ENCODE measurements around the gene MROH8. TPM values are rescaled to one million over a fixed set of nuclear protein-coding genes. Genes with fewer than 3 reads are reported as not detected.
"Not testable (repeated sequence)": the region's sequence is repeated elsewhere in the genome, so short reads cannot be mapped to it uniquely, and the experiment has no call there.

Gene MROH8
- total RNA-seq, 4 donors from 2014 or later = 0.54 to 14.0 (median 3.2) TPM

DNA sequence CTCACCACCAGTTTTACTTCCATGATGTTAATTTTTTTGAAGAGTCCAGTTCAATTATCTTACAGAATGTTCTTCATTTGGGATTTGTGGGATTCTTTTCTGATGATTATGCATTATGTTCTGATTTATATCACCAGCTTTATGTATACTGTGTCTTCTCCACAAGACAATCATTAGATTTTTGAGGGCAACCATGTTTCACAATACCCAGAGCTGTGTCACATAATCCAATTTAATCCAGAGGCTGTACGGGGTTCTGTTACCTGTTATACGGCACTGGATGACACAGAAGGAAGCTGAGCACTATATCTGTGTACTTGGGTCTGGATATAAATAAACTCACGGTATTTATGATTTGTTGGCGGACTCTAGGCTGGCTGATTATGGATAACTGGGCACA, 41.8 kb downstream of the MROH8 start:
- no peak for DNase-seq
- Histone ChIP-seq H3K4me3 (no peak overlapping the region), H3K36me3 (no peaks in the 10 kb centered on the region), H3K4me1 (no peaks in the 10 kb centered on the region), H3K27me3 (no peaks in the 10 kb centered on the region), H3K9me3 (no peaks in the 10 kb centered on the region), H3K27ac (no peak overlapping the region)
- TF ChIP-seq, protein P1, sequence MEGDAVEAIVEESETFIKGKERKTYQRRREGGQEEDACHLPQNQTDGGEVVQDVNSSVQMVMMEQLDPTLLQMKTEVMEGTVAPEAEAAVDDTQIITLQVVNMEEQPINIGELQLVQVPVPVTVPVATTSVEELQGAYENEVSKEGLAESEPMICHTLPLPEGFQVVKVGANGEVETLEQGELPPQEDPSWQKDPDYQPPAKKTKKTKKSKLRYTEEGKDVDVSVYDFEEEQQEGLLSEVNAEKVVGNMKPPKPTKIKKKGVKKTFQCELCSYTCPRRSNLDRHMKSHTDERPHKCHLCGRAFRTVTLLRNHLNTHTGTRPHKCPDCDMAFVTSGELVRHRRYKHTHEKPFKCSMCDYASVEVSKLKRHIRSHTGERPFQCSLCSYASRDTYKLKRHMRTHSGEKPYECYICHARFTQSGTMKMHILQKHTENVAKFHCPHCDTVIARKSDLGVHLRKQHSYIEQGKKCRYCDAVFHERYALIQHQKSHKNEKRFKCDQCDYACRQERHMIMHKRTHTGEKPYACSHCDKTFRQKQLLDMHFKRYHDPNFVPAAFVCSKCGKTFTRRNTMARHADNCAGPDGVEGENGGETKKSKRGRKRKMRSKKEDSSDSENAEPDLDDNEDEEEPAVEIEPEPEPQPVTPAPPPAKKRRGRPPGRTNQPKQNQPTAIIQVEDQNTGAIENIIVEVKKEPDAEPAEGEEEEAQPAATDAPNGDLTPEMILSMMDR (IDR thresholded peaks at IDR 0.05) = no peak
- no peak for TF ChIP-seq POLR2A (IDR thresholded peaks at IDR 0.05)

DNA sequence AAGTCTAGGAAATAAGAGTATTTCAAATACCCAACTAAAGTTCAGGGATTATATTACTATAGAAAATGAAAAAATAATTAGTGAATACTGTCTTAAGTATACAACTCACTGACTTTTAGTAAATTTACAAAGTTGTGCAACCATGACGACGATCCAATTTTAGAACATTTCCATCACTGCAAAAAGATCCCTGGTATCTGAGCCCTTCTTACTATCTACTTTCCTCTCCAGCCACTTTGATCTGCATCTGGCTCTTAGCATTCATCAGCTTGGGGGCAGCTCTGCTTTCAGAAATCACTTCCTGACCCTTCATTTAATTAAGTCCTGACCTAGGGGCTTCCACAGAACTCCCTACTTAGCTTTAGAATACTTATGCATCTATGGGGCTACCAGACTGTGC, 45.4 kb downstream of the MROH8 start:
- Histone ChIP-seq H3K27me3 (no peaks in the 10 kb centered on the region), H3K4me1 (no peaks in the 10 kb centered on the region), H3K27ac (no peak overlapping the region), H3K36me3 (no peaks in the 10 kb centered on the region), H3K4me3 (no peak overlapping the region), H3K9me3 (no peaks in the 10 kb centered on the region)
- DNase-seq = no peak
- TF ChIP-seq, protein P1 (IDR thresholded peaks at IDR 0.05) = no peak
- TF ChIP-seq POLR2A (IDR thresholded peaks at IDR 0.05) = no peak

DNA sequence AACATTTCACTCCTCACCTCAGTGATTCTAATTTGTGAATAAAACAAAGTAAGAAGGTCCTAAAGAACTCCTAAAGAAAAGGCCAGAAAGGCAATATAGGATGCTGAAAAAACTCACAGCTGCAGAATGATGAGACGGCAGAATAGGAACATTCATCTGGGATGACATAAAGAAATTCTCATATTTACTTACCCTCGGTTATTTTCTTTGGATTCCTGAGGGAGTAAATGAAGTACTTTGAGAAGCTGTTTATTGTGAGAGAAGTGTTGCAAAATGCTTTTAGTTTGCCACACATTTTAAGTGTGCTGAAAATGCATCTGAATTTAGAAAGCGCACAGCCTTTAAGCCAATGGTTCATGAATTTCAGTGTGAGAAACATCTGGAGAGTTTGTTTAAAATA, 47.9 kb downstream of the MROH8 start:
- Histone ChIP-seq H3K27me3 (no peaks in the 10 kb centered on the region), H3K4me3 (no peak overlapping the region), H3K9me3 (no peaks in the 10 kb centered on the region), H3K36me3 (no peaks in the 10 kb centered on the region), H3K27ac (no peak overlapping the region), H3K4me1 (no peaks in the 10 kb centered on the region)
- TF ChIP-seq POLR2A (IDR thresholded peaks at IDR 0.05) = no peak
- TF ChIP-seq, protein P1 (IDR thresholded peaks at IDR 0.05) = no peak
- no peak for DNase-seq

DNA sequence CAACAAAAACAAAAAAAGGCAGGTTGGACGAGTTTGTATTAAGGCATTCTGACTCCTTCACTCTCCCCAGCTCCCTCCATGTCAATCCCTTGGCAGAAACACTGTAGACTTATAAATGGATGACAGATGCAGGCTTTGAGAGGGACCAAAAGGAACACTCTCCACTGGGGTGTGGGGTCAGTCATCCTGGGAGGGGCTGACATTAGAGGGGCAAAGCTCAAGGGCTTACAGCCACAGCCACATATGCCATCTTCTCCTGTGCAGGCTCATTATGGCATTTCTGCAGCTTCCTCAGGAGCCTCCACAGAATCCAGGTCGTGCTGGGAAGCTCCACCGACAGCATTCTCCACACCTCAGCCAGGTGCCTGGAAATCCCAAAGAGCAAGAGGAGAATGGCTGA, 50.5 kb downstream of the MROH8 start:
- H3K27me3 ChIP-seq = no peaks in the 10 kb centered on the region
- no peaks in the 10 kb centered on the region for H3K4me1 ChIP-seq
- no peaks in the 10 kb centered on the region for H3K9me3 ChIP-seq
- no peak for DNase-seq
- no peak for TF ChIP-seq POLR2A (IDR thresholded peaks at IDR 0.05)
- TF ChIP-seq, protein P1 (IDR thresholded peaks at IDR 0.05) = no peak
- H3K27ac ChIP-seq = no peak overlapping the region
- H3K4me3 ChIP-seq = no peak overlapping the region
- no peaks in the 10 kb centered on the region for H3K36me3 ChIP-seq

DNA sequence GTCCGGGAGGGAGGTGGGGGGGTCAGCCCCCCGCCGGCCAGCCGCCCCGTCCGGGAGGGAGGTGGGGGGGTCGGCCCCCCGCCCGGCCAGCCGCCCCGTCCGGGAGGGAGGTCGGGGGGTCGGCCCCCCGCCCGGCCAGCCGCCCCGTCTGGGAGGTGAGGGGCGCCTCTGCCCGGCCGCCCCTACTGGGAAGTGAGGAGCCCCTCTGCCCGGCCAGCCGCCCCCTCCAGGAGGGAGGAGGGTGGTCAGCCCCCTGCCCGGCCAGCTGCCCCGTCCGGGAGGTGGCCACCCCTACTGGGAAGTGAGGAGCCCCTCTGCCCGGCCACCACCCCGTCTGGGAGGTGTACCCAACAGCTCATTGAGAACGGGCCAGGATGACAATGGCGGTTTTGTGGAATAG, 53.1 kb downstream of the MROH8 start:
- H3K4me1 ChIP-seq, H3K36me3 ChIP-seq, H3K4me3 ChIP-seq, DNase-seq, H3K27ac ChIP-seq, H3K9me3 ChIP-seq, H3K27me3 ChIP-seq: not testable (repeated sequence)

DNA sequence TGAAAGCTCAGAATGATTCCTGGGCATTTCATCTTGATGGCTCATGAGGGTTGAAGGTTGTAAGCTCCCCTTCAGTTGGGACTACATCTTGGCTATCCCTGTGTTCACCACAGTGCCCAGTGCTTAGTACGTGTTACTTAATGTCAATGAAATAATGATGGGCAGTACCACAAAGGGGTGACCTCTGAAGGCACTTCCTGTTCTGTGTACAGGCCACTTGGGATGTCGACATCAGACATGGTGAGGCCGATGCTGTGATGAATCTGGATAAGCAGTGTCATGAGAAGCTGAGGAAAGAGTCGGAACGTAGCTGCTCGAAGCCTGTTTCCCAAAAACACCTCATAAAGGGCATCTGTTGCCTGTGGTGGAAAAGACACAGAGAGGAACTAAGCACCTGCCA, 55.9 kb downstream of the MROH8 start:
- Histone ChIP-seq H3K4me3 (no peak overlapping the region), H3K9me3 (no peaks in the 10 kb centered on the region), H3K27ac (no peak overlapping the region), H3K4me1 (no peaks in the 10 kb centered on the region), H3K27me3 (no peaks in the 10 kb centered on the region), H3K36me3 (no peaks in the 10 kb centered on the region)
- no peak for DNase-seq
- TF ChIP-seq, protein P1 (IDR thresholded peaks at IDR 0.05) = no peak
- TF ChIP-seq POLR2A (IDR thresholded peaks at IDR 0.05) = no peak
